H54 (cell line): ENCODE measurements around the gene GPSM3.

Experiments used
- DNase-seq: peaks from one replicate; pipeline ENCODE4 v3.0.0; 2011; ENCODE audit warnings: low spot score, mixed read lengths; ENCODE audit not compliant: insufficient read length
- FAIRE-seq: peaks from 3 replicates; lab custom pipeline; 2011; peaks lifted over from hg19 to GRCh38; lab: Jason Lieb, UNC
- POLR2A ChIP-seq: IDR thresholded peaks from 2 replicates; pipeline ENCODE4 v1.6.1; 2011; ENCODE audit warnings: low read depth, mild to moderate bottlenecking, low read length

Gene GPSM3

GRCh38 chr6:32177788-32178546 lies 14.5 kb downstream of the GPSM3 start, which contains the start of gene RNF5:
RNF5 (plus strand) TSS chr6:32178405; CDS start chr6:32178512, 107 bp downstream.
- DNase-seq (peak; percentile 92), FAIRE-seq (peak; percentile 88)
- no peak; the same call in 1 of the 2 replicates for TF ChIP-seq POLR2A

- DNase-seq (no peak), FAIRE-seq (no peak)
- no peak for TF ChIP-seq POLR2A
Observed at GRCh38 chr6:32177183-32177787, 15.2 kb downstream of the GPSM3 start.

- FAIRE-seq (no peak), DNase-seq (no peak)
- TF ChIP-seq POLR2A: no peak
Observed at GRCh38 chr6:32176476-32177182, 15.8 kb downstream of the GPSM3 start.

GRCh38 chr6:32175711-32176475 lies 16.6 kb downstream of the GPSM3 start, which contains the start of gene AGPAT1:
AGPAT1 (minus strand) TSS chr6:32176084; CDS start chr6:32171496, 4,588 bp downstream.
- DNase-seq (peak; percentile 97), FAIRE-seq (no peak)
- TF ChIP-seq POLR2A: peak; percentile 57; the same call in 1 of the 2 replicates

- no peak for TF ChIP-seq POLR2A
- DNase-seq (no peak), FAIRE-seq (no peak)
Observed at GRCh38 chr6:32175322-32175710, 17.1 kb downstream of the GPSM3 start.

- no peak for DNase-seq
- FAIRE-seq: no peak
- no peak for TF ChIP-seq POLR2A
Observed at GRCh38 chr6:32174416-32174815, 18.0 kb downstream of the GPSM3 start.

- DNase-seq: no peak
- no peak for FAIRE-seq
- no peak for TF ChIP-seq POLR2A
Observed at GRCh38 chr6:32173051-32173727, 19.3 kb downstream of the GPSM3 start.

GRCh38 chr6:32171234-32171633 lies 21.2 kb downstream of the GPSM3 start:
- TF ChIP-seq POLR2A: no peak
- DNase-seq: no peak
- no peak for FAIRE-seq

- DNase-seq: no peak
- TF ChIP-seq POLR2A: no peak
- no peak for FAIRE-seq
Observed at GRCh38 chr6:32170294-32170693, 22.1 kb downstream of the GPSM3 start.

- DNase-seq (no peak), FAIRE-seq (no peak)
- no peak for TF ChIP-seq POLR2A
Observed at GRCh38 chr6:32168807-32169591, 23.4 kb downstream of the GPSM3 start.

- DNase-seq (no peak), FAIRE-seq (no peak)
- TF ChIP-seq POLR2A: no peak
Observed at GRCh38 chr6:32168350-32168749, 24.1 kb downstream of the GPSM3 start.

GRCh38 chr6:32167761-32168262 lies 24.6 kb downstream of the GPSM3 start:
- DNase-seq (no peak), FAIRE-seq (no peak)
- no peak for TF ChIP-seq POLR2A
